ENCODE measurements around the gene AHCY.
A peak's percentile ranks its signal among the peaks of the same experiment; 100 is the strongest.
"Not testable (repeated sequence)": the region's sequence is repeated elsewhere in the genome, so short reads cannot be mapped to it uniquely, and the experiment has no call there.

The AHCY gene

GRCh38 chr20:34298294-34298784, 4.8 kb downstream of the AHCY start:
- not testable (repeated sequence) for DNase-seq (ENCODE audit: low read depth in 2 of 2)

- DNase-seq (ENCODE audit: low read depth in 2 of 2), result no peak
These were observed 6.7 kb downstream of the AHCY start for GRCh38 chr20:34296468-34296867.

GRCh38 chr20:34295284-34295683, 7.9 kb downstream of the AHCY start:
- DNase-seq (ENCODE audit: low read depth in 2 of 2), result no peak

GRCh38 chr20:34294563-34294962, 8.6 kb downstream of the AHCY start:
- DNase-seq (ENCODE audit: low read depth in 2 of 2), result no peak

- no peak for DNase-seq (ENCODE audit: low read depth in 2 of 2)
These were observed 9.6 kb downstream of the AHCY start for GRCh38 chr20:34293589-34293988.

GRCh38 chr20:34293119-34293518, 10.0 kb downstream of the AHCY start:
- DNase-seq (ENCODE audit: low read depth in 2 of 2), result no peak

- no peak for DNase-seq (ENCODE audit: low read depth in 2 of 2)
These were observed 10.7 kb downstream of the AHCY start for GRCh38 chr20:34292496-34292895.

- DNase-seq (ENCODE audit: low read depth in 2 of 2), result no peak
These were observed 12.7 kb downstream of the AHCY start for GRCh38 chr20:34290471-34290870.

- not testable (repeated sequence) for DNase-seq (ENCODE audit: low read depth in 2 of 2)
These were observed 15.7 kb downstream of the AHCY start for GRCh38 chr20:34287500-34287899.

GRCh38 chr20:34285450-34285849, 17.7 kb downstream of the AHCY start:
- DNase-seq (ENCODE audit: low read depth in 2 of 2), result no peak

- no peak for DNase-seq (ENCODE audit: low read depth in 2 of 2)
These were observed 19.3 kb downstream of the AHCY start for GRCh38 chr20:34283844-34284243.

GRCh38 chr20:34282041-34282440, 21.1 kb downstream of the AHCY start:
- no peak for DNase-seq (ENCODE audit: low read depth in 2 of 2)

GRCh38 chr20:34281177-34281576, 22.0 kb downstream of the AHCY start:
- DNase-seq (ENCODE audit: low read depth in 2 of 2), result no peak

GRCh38 chr20:34274694-34275093, 28.5 kb downstream of the AHCY start:
- no peak for DNase-seq (ENCODE audit: low read depth in 2 of 2)

- peak; percentile 42 for DNase-seq (ENCODE audit: low read depth in 2 of 2)
These were observed 31.2 kb downstream of the AHCY start for GRCh38 chr20:34271956-34272355.

GRCh38 chr20:34269996-34270627, 33.0 kb downstream of the AHCY start:
- no peak for DNase-seq (ENCODE audit: low read depth in 2 of 2)

GRCh38 chr20:34268851-34269636, 34.1 kb downstream of the AHCY start:
- DNase-seq (ENCODE audit: low read depth in 2 of 2), result no peak

GRCh38 chr20:34268145-34268544, 35.0 kb downstream of the AHCY start:
- DNase-seq (ENCODE audit: low read depth in 2 of 2), result no peak

- DNase-seq (ENCODE audit: low read depth in 2 of 2), result no peak
These were observed 39.0 kb downstream of the AHCY start for GRCh38 chr20:34264141-34264540.

GRCh38 chr20:34263468-34263867, 39.7 kb downstream of the AHCY start:
- not testable (repeated sequence) for DNase-seq (ENCODE audit: low read depth in 2 of 2)

GRCh38 chr20:34262488-34263288, 40.5 kb downstream of the AHCY start:
- DNase-seq (ENCODE audit: low read depth in 2 of 2), result no peak

- DNase-seq (ENCODE audit: low read depth in 2 of 2), result peak in 1 of 2 experiments; percentile 11
These were observed 42.8 kb downstream of the AHCY start for GRCh38 chr20:34260208-34260942.
